Activated CD4-positive, alpha-beta T cell treated with anti-CD3 and anti-CD28 coated beads, Interleukin-2, amount 50 U/mL, for 48 hours (primary cell): ENCODE results near the gene EFTUD2.

ENCODE experiments used
- DNase-seq, 2 experiments: peaks; one replicate each; pipeline ENCODE4 v3.0.0-alpha.2; 2020

Gene EFTUD2

GRCh38 chr17:44887016-44887415, 12.2 kb downstream of the EFTUD2 start:
- no peak for DNase-seq

- no peak for DNase-seq
These were observed 14.3 kb downstream of the EFTUD2 start for GRCh38 chr17:44884941-44885340.

GRCh38 chr17:44881145-44881544, 18.1 kb downstream of the EFTUD2 start:
- DNase-seq: no peak

- no peak for DNase-seq
These were observed 19.2 kb downstream of the EFTUD2 start for GRCh38 chr17:44880062-44880461.

- no peak for DNase-seq
These were observed 19.9 kb downstream of the EFTUD2 start for GRCh38 chr17:44879376-44879775.

GRCh38 chr17:44878627-44879221, 20.5 kb downstream of the EFTUD2 start:
- peak in 1 of 2 experiments; percentile 17 for DNase-seq

GRCh38 chr17:44877121-44877520, 22.1 kb downstream of the EFTUD2 start:
- no peak for DNase-seq

GRCh38 chr17:44875761-44876160, 23.5 kb downstream of the EFTUD2 start:
- no peak for DNase-seq

- no peak for DNase-seq
These were observed 27.0 kb downstream of the EFTUD2 start for GRCh38 chr17:44872131-44872768.

- DNase-seq: no peak
These were observed 27.7 kb downstream of the EFTUD2 start for GRCh38 chr17:44871556-44871955.

GRCh38 chr17:44867841-44868240, 31.4 kb downstream of the EFTUD2 start:
- DNase-seq: no peak

GRCh38 chr17:44865931-44866330, 33.3 kb downstream of the EFTUD2 start:
- DNase-seq: no peak

- peak; percentile 59 to 72 for DNase-seq
These were observed 34.0 kb downstream of the EFTUD2 start for GRCh38 chr17:44865231-44865660.

- DNase-seq: no peak
These were observed 34.4 kb downstream of the EFTUD2 start for GRCh38 chr17:44864831-44865230.

GRCh38 chr17:44863061-44863918, 36.0 kb downstream of the EFTUD2 start:
- no peak for DNase-seq

- no peak for DNase-seq
These were observed 36.8 kb downstream of the EFTUD2 start for GRCh38 chr17:44862278-44862914.

- DNase-seq: no peak
These were observed 39.5 kb downstream of the EFTUD2 start for GRCh38 chr17:44859701-44860100.

- no peak for DNase-seq
These were observed 45.1 kb downstream of the EFTUD2 start for GRCh38 chr17:44854192-44854591.

GRCh38 chr17:44850612-44851011, 48.6 kb downstream of the EFTUD2 start:
- DNase-seq: no peak

GRCh38 chr17:44850025-44850424, 49.2 kb downstream of the EFTUD2 start:
- no peak for DNase-seq

- no peak for DNase-seq
These were observed 50.2 kb downstream of the EFTUD2 start for GRCh38 chr17:44848961-44849489.

- no peak for DNase-seq
These were observed 50.9 kb downstream of the EFTUD2 start for GRCh38 chr17:44848257-44848795.

GRCh38 chr17:44847586-44847985, 51.7 kb downstream of the EFTUD2 start, which contains the start of gene HIGD1B:
Gene HIGD1B, plus strand, starts transcription at chr17:44847883. Its CDS starts 270 bp downstream, at chr17:44848153.
- no peak for DNase-seq
